Vagina (tissue), 2 donors: ENCODE measurements around the gene YTHDF2.

Experiments
- CTCF ChIP-seq, 3 experiments: fragments of 450-650 bp in 2 of 3; fragments of 200-600 bp in 1 of 3; sonication (generic) in 1 of 3; IDR thresholded peaks; one replicate each; pipeline ENCODE4 v1.5.1; 2017 to 2019; ENCODE audit warnings: antibody characterized with exemption in 3 of 3, mild to moderate bottlenecking in 2 of 3, moderate library complexity in 2 of 3
- POLR2AphosphoS5 ChIP-seq, 2 donors: sonication (generic); formaldehyde crosslinking; IDR thresholded peaks; one replicate each; pipeline ENCODE4 v1.9.0; 2017; ENCODE audit warnings: antibody characterized with exemption in 2 of 2, mild to moderate bottlenecking in 2 of 2, low read depth in 1 of 2; ENCODE audit not compliant: insufficient read depth in 1 of 2

DNA sequence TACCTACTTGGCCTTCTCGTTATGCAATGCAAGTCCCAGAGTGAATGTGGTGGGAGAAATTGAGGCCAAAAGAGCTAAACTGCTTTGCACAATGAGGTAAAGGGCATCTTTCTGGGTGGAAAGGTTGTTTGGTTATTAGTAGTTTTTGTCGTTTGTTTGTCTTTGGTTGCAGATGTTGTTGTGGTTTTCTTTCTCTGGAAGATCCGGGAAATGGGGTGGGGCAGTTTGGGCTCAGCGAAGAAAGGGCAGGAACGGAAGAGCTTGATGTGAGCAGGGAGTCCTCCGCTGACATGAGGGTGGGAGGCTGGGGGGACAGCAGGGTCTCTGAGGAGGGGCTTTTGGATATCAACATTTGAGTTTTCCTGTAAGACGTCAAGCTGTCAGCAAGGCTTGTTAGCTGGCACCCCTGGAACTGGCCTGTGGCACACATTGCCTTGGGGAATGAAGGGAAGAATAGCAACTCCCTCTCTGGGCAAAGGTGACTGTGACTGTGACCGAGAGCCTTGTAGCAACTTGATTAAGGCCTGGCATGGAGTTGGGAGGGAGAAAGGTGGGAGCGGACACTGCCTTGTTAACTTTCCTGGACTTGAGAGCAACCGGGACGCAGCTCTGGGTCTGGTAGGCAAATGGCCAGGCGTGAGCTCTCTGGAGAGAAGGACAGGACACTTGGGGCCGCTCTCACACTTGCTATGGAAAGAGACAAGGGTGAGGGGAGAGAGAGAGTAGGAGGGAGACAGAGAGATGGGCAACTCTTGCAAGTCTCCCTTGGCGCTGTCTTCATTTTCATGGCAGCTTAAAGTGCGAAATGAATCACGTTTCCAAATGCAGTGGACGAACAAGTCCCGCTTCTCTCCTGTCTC is 59.8 kb downstream of the YTHDF2 start:
- TF ChIP-seq CTCF (IDR thresholded peaks at IDR 0.05) (no peak), POLR2AphosphoS5 (IDR thresholded peaks at IDR 0.05; ENCODE audit: insufficient read depth in 1 of 2, low read depth in 1 of 2) (no peak)
